GM20000 (cell line): ENCODE data around the gene CNN3.

Experiments used
- DNase-seq: peaks from one replicate; pipeline ENCODE4 v3.0.0; 2012; ENCODE audit warnings: low spot score
- TF ChIP-seq, protein P1 (sequence below): IDR thresholded peaks from 2 replicates; pipeline ENCODE4 v1.5.1; 2012; ENCODE audit warnings: mild to moderate bottlenecking, control low read depth; ENCODE audit errors: extremely low read depth, missing control alignments

The CNN3 gene

GRCh38 chr1:94874423-94874822, 52.5 kb downstream of the CNN3 start:
- DNase-seq = no peak
- TF ChIP-seq, protein P1, sequence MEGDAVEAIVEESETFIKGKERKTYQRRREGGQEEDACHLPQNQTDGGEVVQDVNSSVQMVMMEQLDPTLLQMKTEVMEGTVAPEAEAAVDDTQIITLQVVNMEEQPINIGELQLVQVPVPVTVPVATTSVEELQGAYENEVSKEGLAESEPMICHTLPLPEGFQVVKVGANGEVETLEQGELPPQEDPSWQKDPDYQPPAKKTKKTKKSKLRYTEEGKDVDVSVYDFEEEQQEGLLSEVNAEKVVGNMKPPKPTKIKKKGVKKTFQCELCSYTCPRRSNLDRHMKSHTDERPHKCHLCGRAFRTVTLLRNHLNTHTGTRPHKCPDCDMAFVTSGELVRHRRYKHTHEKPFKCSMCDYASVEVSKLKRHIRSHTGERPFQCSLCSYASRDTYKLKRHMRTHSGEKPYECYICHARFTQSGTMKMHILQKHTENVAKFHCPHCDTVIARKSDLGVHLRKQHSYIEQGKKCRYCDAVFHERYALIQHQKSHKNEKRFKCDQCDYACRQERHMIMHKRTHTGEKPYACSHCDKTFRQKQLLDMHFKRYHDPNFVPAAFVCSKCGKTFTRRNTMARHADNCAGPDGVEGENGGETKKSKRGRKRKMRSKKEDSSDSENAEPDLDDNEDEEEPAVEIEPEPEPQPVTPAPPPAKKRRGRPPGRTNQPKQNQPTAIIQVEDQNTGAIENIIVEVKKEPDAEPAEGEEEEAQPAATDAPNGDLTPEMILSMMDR = no peak

GRCh38 chr1:94873520-94874351, 53.2 kb downstream of the CNN3 start:
- TF ChIP-seq, protein P1 = no peak
- DNase-seq = no peak

- DNase-seq = no peak
- TF ChIP-seq, protein P1 = no peak
Observed at GRCh38 chr1:94872771-94873495, 54.0 kb downstream of the CNN3 start.

- DNase-seq = no peak
- TF ChIP-seq, protein P1 = no peak
Observed at GRCh38 chr1:94871031-94871430, 55.9 kb downstream of the CNN3 start.

GRCh38 chr1:94866164-94866807, 60.6 kb downstream of the CNN3 start:
- DNase-seq = no peak
- TF ChIP-seq, protein P1 = no peak

GRCh38 chr1:94865360-94865759, 61.5 kb downstream of the CNN3 start:
- DNase-seq = no peak

More at GRCh38 chr1:94865360-94865759, 61.5 kb downstream of the CNN3 start:
- TF ChIP-seq, protein P1 = no peak
